Measurements from ENCODE around the gene FZD1. TPM values are rescaled to one million over a fixed set of nuclear protein-coding genes. Genes with fewer than 3 reads are reported as not detected.

The FZD1 gene
- total RNA-seq, 3 donors from 2014 or later, result 11.0 to 36.1 (median 20.0) TPM

DNA sequence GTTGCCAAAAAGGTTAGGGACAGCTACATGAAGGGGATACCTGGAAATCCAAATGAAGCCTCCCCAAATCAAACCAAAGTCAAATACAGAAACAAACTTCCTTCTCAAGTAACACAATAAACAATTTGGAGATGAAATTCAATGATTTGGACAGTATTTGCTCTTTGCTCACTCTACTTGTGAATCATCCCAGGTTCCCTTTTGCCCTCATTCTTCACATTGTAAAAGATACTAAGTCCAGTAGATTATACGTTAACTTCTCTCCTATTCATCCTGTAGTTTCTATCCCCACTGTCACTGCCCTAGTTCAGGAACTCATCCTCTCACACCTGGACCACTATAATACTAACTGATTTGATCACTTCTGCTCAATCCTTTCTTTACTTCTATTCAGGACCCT is 28.3 kb downstream of the FZD1 start:
- TF ChIP-seq POLR2A (IDR thresholded peaks at IDR 0.05) (no peak), POLR2AphosphoS5 (IDR thresholded peaks at IDR 0.05) (no peak)
- TF ChIP-seq, protein P1, sequence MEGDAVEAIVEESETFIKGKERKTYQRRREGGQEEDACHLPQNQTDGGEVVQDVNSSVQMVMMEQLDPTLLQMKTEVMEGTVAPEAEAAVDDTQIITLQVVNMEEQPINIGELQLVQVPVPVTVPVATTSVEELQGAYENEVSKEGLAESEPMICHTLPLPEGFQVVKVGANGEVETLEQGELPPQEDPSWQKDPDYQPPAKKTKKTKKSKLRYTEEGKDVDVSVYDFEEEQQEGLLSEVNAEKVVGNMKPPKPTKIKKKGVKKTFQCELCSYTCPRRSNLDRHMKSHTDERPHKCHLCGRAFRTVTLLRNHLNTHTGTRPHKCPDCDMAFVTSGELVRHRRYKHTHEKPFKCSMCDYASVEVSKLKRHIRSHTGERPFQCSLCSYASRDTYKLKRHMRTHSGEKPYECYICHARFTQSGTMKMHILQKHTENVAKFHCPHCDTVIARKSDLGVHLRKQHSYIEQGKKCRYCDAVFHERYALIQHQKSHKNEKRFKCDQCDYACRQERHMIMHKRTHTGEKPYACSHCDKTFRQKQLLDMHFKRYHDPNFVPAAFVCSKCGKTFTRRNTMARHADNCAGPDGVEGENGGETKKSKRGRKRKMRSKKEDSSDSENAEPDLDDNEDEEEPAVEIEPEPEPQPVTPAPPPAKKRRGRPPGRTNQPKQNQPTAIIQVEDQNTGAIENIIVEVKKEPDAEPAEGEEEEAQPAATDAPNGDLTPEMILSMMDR (IDR thresholded peaks at IDR 0.05), result no peak
- no peak overlapping the region for H3K4me3 ChIP-seq
- no peaks in the 10 kb centered on the region for H3K36me3 ChIP-seq
- no peak overlapping the region for H3K27ac ChIP-seq
- H3K27me3 ChIP-seq, result no peaks in the 10 kb centered on the region
- intact Hi-C loops (cut with DNase I; ENCODE audit: low total_unique reads), result no loop called here
- no peaks in the 10 kb centered on the region for H3K4me1 ChIP-seq
- H3K9me3 ChIP-seq, result no peaks in the 10 kb centered on the region
- no peak for DNase-seq (ENCODE audit: low spot score in 2 of 2)

DNA sequence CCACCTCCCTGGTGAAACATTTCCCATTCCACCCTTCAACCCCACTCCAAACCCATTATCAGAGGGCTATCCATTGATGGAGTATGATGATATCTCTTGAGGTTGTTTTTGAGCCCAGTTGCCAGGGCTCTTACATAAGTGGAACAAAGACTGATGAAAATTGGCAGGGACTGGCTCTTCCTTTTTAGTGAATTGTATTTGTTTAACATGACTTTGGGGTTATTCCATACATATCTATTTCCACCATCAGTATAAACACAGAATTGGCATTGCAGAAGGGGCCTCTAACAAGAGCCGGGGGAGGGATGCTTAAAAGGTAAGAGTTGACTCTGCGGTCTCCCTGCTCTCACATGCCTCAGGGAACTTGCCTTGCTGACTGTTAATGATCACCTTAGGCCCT is 28.9 kb downstream of the FZD1 start:
- no peaks in the 10 kb centered on the region for H3K4me1 ChIP-seq
- no peak for TF ChIP-seq POLR2AphosphoS5 (IDR thresholded peaks at IDR 0.05)
- intact Hi-C loops (cut with DNase I; ENCODE audit: low total_unique reads), result no loop called here
- no peaks in the 10 kb centered on the region for H3K36me3 ChIP-seq
- no peaks in the 10 kb centered on the region for H3K27me3 ChIP-seq
- H3K4me3 ChIP-seq, result no peak overlapping the region
- no peak overlapping the region for H3K27ac ChIP-seq
- no peak for DNase-seq (ENCODE audit: low spot score in 2 of 2)
- H3K9me3 ChIP-seq, result no peaks in the 10 kb centered on the region

DNA sequence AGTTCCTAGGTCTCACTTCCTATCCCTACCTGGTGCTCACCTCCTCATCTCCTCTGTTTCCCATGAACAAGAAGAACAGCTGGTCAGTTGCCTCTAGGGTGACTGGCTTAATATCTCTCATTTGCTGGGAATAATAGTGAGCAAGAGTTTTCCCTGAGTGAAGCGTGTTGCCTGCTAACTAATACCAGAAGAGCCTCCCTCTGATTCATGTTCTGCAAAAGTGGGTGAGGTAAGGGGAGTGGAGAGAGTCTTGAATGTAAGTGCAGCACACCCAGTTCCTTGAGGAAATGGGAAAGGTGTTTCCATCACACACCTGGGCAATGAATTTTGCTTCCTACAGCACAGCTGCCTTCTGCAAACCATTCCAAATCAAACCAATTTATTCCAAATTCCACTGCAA is 29.6 kb downstream of the FZD1 start:
- no peak for TF ChIP-seq POLR2AphosphoS5 (IDR thresholded peaks at IDR 0.05)
- no peak overlapping the region for H3K27ac ChIP-seq
- H3K9me3 ChIP-seq, result no peaks in the 10 kb centered on the region
- H3K4me3 ChIP-seq, result no peak overlapping the region
- H3K4me1 ChIP-seq, result no peaks in the 10 kb centered on the region
- intact Hi-C loops (cut with DNase I; ENCODE audit: low total_unique reads), result no loop called here
- no peaks in the 10 kb centered on the region for H3K27me3 ChIP-seq
- H3K36me3 ChIP-seq, result no peaks in the 10 kb centered on the region
- no peak for DNase-seq (ENCODE audit: low spot score in 2 of 2)

DNA sequence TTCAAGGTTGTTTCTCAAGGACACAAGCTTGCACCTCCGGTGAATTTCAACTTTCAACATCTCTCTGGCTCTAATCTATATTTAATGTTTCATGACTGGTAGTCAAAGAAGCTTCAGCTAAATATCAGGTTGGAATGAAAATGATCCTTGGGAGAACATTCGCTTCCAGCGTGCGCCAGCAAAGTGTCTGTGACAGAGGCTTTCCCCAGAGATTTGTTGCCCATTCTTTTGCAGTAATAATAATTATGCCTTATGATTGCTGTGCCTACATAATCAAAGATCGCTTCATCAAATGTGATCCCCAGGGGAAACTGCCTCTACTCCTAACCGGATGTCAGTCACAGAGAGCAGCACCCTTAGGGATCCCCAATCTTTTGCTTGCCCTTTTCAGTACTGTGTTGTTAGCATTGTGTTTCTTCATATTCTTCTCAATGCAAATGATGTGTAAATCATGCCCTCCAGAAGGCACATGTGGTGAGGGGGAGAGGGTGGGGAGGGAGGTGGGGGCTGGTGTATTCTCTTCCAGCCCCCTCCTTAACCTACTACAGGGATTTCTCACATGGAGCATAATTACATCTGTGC is 30.5 kb downstream of the FZD1 start:
- intact Hi-C loops (cut with DNase I; ENCODE audit: low total_unique reads), result no loop called here
- no peak for DNase-seq (ENCODE audit: low spot score in 2 of 2)
- no peaks in the 10 kb centered on the region for H3K27me3 ChIP-seq
- no peaks in the 10 kb centered on the region for H3K36me3 ChIP-seq
- TF ChIP-seq POLR2A (IDR thresholded peaks at IDR 0.05) (no peak), POLR2AphosphoS5 (IDR thresholded peaks at IDR 0.05) (no peak)
- TF ChIP-seq, protein P1 (IDR thresholded peaks at IDR 0.05), result no peak
- H3K4me3 ChIP-seq, result no peak overlapping the region
- H3K9me3 ChIP-seq, result no peaks in the 10 kb centered on the region
- H3K4me1 ChIP-seq, result no peaks in the 10 kb centered on the region
- H3K27ac ChIP-seq, result no peak overlapping the region

DNA sequence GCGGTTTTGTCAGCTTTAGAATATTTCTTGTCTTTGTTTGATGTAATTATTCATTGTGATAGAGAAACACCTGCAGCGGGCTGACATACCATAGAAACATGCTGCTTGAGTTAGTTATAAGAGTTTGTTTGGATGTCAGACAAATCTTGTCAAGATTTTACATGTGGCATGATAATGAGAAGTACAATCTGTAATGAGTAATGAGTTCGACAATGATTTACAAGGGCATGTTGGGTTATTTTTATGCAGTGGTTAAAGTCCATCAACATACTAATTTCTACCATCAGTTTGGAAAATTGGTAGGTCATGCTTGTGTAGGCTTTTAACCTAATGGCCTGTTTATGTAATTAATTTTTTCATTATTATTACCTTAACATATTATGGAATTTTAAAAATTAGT is 31.3 kb downstream of the FZD1 start:
- Histone ChIP-seq H3K27ac (no peak overlapping the region), H3K4me1 (no peaks in the 10 kb centered on the region), H3K27me3 (no peaks in the 10 kb centered on the region), H3K4me3 (no peak overlapping the region), H3K9me3 (no peaks in the 10 kb centered on the region), H3K36me3 (no peaks in the 10 kb centered on the region)
- no peak for DNase-seq (ENCODE audit: low spot score in 2 of 2)
- TF ChIP-seq, protein P1 (IDR thresholded peaks at IDR 0.05), result no peak
- TF ChIP-seq POLR2AphosphoS5 (IDR thresholded peaks at IDR 0.05) (no peak), POLR2A (IDR thresholded peaks at IDR 0.05) (no peak)
- intact Hi-C loops (cut with DNase I; ENCODE audit: low total_unique reads), result no loop called here

DNA sequence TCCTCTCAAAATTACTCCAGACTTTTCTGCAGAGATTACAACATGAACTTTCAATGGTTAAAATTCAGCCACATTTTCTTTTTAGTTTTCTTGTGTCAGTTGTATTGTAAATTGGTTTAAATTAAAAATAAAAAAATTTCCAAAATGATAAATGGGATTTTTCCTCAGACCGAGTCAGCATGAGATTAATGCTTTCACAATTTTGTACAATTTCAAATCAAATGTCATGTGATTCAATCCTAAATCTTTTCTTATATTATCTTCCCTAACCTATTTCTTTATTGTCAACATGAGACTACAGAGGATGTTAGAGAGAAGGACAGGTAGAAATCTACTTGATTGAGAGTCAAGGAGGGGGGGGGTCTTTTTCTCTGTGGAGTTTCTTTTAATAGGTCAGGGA is 33.7 kb downstream of the FZD1 start:
- H3K27ac ChIP-seq, result no peak overlapping the region
- H3K4me1 ChIP-seq, result no peaks in the 10 kb centered on the region
- H3K27me3 ChIP-seq, result no peaks in the 10 kb centered on the region
- H3K9me3 ChIP-seq, result no peaks in the 10 kb centered on the region
- no peak for DNase-seq (ENCODE audit: low spot score in 2 of 2)
- intact Hi-C loops (cut with DNase I; ENCODE audit: low total_unique reads), result no loop called here
- no peak for TF ChIP-seq POLR2AphosphoS5 (IDR thresholded peaks at IDR 0.05)
- no peak for TF ChIP-seq POLR2A (IDR thresholded peaks at IDR 0.05)
- TF ChIP-seq, protein P1 (IDR thresholded peaks at IDR 0.05), result no peak
- H3K36me3 ChIP-seq, result no peaks in the 10 kb centered on the region
- no peak overlapping the region for H3K4me3 ChIP-seq
